Vagina (tissue), 2 donors: ENCODE results near the gene OPRM1.

Experiments used
- POLR2A ChIP-seq, 2 donors: fragments of 450-650 bp; IDR thresholded peaks; one replicate each; pipeline ENCODE4 v1.6.1; 2017; ENCODE audit warnings: antibody characterized with exemption in 2 of 2, mild to moderate bottlenecking in 2 of 2, moderate library complexity in 2 of 2
- POLR2AphosphoS5 ChIP-seq, 2 donors: sonication (generic); formaldehyde crosslinking; IDR thresholded peaks; one replicate each; pipeline ENCODE4 v1.9.0; 2017; ENCODE audit warnings: antibody characterized with exemption in 2 of 2, mild to moderate bottlenecking in 2 of 2, low read depth in 1 of 2; ENCODE audit not compliant: insufficient read depth in 1 of 2
- TF ChIP-seq, protein P1 (sequence below), 3 experiments: fragments of 450-650 bp in 2 of 3; fragments of 200-600 bp in 1 of 3; sonication (generic) in 1 of 3; IDR thresholded peaks; one replicate each; pipeline ENCODE4 v1.5.1; 2017 to 2019; ENCODE audit warnings: antibody characterized with exemption in 3 of 3, mild to moderate bottlenecking in 2 of 3, moderate library complexity in 2 of 3

DNA sequence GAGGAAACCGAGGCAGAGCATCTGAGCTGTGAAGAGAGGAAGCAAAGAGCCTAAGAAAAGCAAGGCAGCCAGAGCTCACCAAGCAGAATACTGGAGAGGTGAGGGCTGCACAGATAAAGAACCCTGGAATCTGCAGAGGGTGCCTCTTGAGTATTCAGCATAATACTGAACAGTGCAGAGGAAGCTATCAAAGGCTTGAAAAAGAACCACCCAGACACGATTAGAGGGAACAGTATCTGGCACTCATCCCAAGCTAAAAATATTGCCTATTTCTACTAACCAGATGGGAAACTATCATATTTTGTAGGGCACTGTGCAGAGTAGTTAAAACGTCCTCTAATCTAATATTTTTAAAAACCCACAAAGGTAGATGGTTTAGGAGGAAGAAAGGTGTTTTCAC lies 41.8 kb upstream of the OPRM1 start:
- TF ChIP-seq, protein P1, sequence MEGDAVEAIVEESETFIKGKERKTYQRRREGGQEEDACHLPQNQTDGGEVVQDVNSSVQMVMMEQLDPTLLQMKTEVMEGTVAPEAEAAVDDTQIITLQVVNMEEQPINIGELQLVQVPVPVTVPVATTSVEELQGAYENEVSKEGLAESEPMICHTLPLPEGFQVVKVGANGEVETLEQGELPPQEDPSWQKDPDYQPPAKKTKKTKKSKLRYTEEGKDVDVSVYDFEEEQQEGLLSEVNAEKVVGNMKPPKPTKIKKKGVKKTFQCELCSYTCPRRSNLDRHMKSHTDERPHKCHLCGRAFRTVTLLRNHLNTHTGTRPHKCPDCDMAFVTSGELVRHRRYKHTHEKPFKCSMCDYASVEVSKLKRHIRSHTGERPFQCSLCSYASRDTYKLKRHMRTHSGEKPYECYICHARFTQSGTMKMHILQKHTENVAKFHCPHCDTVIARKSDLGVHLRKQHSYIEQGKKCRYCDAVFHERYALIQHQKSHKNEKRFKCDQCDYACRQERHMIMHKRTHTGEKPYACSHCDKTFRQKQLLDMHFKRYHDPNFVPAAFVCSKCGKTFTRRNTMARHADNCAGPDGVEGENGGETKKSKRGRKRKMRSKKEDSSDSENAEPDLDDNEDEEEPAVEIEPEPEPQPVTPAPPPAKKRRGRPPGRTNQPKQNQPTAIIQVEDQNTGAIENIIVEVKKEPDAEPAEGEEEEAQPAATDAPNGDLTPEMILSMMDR (IDR thresholded peaks at IDR 0.05), result no peak
- TF ChIP-seq POLR2AphosphoS5 (IDR thresholded peaks at IDR 0.05; ENCODE audit: insufficient read depth in 1 of 2, low read depth in 1 of 2) (no peak), POLR2A (IDR thresholded peaks at IDR 0.05) (no peak)
